ENCODE results near the gene TSC2.

TSC2 gene

DNA sequence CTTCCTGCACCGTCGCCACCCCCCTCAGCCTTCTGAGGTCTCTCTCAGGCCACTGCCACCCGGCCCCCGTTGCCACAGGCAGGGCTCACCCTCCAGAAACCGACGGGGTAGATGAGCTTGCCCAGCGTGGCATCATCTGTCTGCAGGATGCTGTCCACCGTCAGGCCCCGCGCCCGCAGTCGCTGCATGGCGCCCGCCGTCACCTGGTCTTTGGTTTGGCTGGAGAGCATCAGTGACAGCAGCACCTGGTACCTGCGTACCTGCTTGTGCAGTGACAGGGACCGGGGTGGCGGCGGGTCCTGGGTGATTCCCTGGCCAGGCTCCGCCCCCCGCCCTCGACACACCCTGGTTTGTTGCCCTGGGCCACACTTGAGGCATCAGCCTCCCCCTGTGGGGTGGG, 3.2 kb upstream of the TSC2 start:
- WGBS, 2 experiments = 94 to 96% methylated on average over 22 of the region's 22 CpGs
- no peak overlapping the region for H3K27ac ChIP-seq (ENCODE audit: insufficient read depth, low read depth, low read length, poor library complexity, severe bottlenecking)
- H3K4me3 ChIP-seq (ENCODE audit: insufficient read depth, low read depth, low read length) = no peak overlapping the region
- H3K36me3 ChIP-seq (ENCODE audit: control insufficient read depth, insufficient read depth, low read length) = no peaks in the 10 kb centered on the region
- no peaks in the 10 kb centered on the region for H3K27me3 ChIP-seq (ENCODE audit: control insufficient read depth, insufficient read depth, low read length, poor library complexity, severe bottlenecking)
- no peaks in the 10 kb centered on the region for H3K4me1 ChIP-seq (ENCODE audit: control insufficient read depth, insufficient read depth, low read length)
- H3K9me3 ChIP-seq (ENCODE audit: control insufficient read depth, low read length) = no peaks in the 10 kb centered on the region

DNA sequence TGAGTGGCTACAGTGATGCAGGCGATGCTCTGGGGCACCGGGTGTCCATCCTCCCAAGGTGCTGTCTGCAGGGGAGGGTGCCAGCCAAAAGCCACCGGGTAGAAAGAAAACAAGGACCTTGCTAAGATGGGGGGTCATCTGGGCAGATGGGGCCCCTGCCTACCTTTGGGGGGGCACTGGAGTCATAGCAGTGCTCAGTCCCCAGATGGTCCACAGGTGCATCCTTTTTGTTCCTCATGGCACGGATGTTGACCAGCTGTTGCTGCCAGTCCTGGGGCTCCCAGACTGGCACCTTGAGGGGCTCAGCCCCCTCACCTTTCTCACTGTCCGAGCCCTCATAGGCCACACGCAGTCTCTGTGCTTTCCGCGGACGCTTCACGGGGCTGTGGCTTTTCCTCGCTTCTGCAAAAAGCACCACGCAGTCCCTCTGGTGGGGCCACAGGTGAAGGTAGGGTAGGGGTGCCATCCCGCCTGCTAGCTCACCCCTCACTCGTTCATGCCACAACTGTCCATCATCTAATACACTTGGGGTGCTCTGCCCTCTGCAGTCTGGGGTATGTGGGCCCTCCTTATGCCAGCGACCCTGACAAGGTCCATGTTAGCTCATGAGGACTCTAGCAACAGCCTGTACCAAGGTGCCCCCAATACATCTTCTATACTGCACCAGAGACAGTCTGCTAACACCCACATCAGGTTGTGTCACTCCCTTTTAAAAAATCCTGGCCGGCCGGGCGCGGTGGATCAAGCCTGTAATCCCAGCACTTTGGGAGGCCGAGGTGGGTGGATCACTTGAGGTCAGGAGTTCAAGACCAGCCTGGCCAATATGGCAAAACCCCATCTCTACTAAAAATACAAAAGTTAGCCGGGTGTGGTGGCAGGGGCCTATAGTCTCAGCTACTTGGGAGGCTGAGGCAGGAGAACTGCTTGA, 1.6 kb upstream of the TSC2 start:
- Histone ChIP-seq H3K27ac (ENCODE audit: insufficient read depth, low read depth, low read length, poor library complexity, severe bottlenecking) (no peak overlapping the region), H3K27me3 (ENCODE audit: control insufficient read depth, insufficient read depth, low read length, poor library complexity, severe bottlenecking) (no peaks in the 10 kb centered on the region), H3K9me3 (ENCODE audit: control insufficient read depth, low read length) (no peaks in the 10 kb centered on the region), H3K4me3 (ENCODE audit: insufficient read depth, low read depth, low read length) (no peak overlapping the region), H3K36me3 (ENCODE audit: control insufficient read depth, insufficient read depth, low read length) (no peaks in the 10 kb centered on the region), H3K4me1 (ENCODE audit: control insufficient read depth, insufficient read depth, low read length) (no peaks in the 10 kb centered on the region)
- WGBS, 2 experiments = 92 to 94% methylated on average over 21 of the region's 21 CpGs

DNA sequence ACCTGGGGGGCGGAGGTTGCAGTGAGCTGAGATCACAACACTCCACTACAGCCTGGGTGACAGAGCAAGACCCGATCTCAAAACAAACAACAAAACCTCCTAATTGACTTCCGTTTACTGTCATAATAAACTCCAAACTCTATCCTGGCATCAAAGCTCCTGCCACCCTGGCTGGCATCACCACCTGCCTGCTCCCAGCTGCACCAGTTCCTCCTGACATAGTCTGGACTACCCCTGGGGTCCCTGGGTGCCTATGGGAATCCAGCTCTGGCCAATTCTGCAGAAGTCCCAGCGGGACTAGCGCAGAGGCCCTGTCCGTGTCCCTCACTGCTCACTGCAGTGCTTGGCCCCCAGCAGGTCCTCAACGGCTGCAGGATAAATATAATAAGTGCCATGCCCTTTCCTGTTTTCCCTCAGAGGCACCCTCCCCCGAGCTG, 874 bp upstream of the TSC2 start:
- Histone ChIP-seq H3K4me3 (ENCODE audit: insufficient read depth, low read depth, low read length) (peak overlapping the region; percentile 92), H3K9me3 (ENCODE audit: control insufficient read depth, low read length) (no peaks in the 10 kb centered on the region), H3K27me3 (ENCODE audit: control insufficient read depth, insufficient read depth, low read length, poor library complexity, severe bottlenecking) (no peaks in the 10 kb centered on the region), H3K36me3 (ENCODE audit: control insufficient read depth, insufficient read depth, low read length) (no peaks in the 10 kb centered on the region), H3K27ac (ENCODE audit: insufficient read depth, low read depth, low read length, poor library complexity, severe bottlenecking) (no peak overlapping the region), H3K4me1 (ENCODE audit: control insufficient read depth, insufficient read depth, low read length) (no peaks in the 10 kb centered on the region)
- 40 to 44% methylated on average over 8 of the region's 8 CpGs for WGBS, 2 experiments

DNA sequence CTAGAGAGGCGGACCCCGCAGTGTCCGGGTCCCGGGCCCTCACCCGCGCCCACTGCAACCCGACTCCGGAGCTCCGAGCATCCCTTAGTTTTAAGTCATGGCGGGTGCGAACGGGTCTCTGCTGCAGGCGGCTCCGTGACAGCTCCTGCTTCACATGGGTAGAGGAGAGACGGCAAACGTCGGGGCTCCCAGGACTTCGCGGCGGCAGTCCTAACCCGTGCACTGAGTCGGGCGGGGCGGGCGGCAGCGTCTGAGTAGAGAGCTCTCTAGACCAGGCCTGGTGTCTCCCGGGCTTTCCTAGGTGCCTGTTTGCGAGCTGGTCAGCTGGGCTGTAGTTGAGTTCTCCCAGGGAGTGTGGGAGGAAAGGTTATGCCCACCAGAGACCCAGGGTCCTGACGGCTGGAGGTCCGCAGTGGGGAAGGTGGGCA, 345 bp downstream of the TSC2 start:
- Histone ChIP-seq H3K27ac (ENCODE audit: insufficient read depth, low read depth, low read length, poor library complexity, severe bottlenecking) (no peak overlapping the region), H3K4me1 (ENCODE audit: control insufficient read depth, insufficient read depth, low read length) (no peaks in the 10 kb centered on the region), H3K9me3 (ENCODE audit: control insufficient read depth, low read length) (no peaks in the 10 kb centered on the region), H3K36me3 (ENCODE audit: control insufficient read depth, insufficient read depth, low read length) (peaks cover 4% of the 10 kb centered on the region), H3K27me3 (ENCODE audit: control insufficient read depth, insufficient read depth, low read length, poor library complexity, severe bottlenecking) (no peaks in the 10 kb centered on the region), H3K4me3 (ENCODE audit: insufficient read depth, low read depth, low read length) (peak overlapping the region; percentile 92)
- 2 to 3% methylated on average over 30 of the region's 30 CpGs for WGBS, 2 experiments

DNA sequence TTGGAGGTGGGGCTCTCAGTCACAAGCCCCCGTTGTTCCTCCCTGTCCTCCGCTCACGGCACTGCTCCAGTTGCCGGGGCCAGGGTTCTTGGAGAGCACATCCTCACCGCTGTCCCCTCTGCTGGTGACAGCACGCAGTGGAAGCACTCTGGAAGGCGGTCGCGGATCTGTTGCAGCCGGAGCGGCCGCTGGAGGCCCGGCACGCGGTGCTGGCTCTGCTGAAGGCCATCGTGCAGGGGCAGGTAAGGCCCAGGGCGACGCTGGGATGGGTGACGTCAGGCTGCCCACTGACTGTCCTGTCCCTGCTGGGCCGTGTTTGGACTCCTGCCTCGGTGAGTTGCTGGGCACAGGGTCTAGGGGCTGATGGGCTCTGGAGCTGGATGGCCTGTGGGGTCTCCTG, 5.4 kb downstream of the TSC2 start:
- Histone ChIP-seq H3K4me3 (ENCODE audit: insufficient read depth, low read depth, low read length) (no peak overlapping the region), H3K27ac (ENCODE audit: insufficient read depth, low read depth, low read length, poor library complexity, severe bottlenecking) (no peak overlapping the region), H3K36me3 (ENCODE audit: control insufficient read depth, insufficient read depth, low read length) (peaks cover 11% of the 10 kb centered on the region), H3K9me3 (ENCODE audit: control insufficient read depth, low read length) (no peaks in the 10 kb centered on the region), H3K27me3 (ENCODE audit: control insufficient read depth, insufficient read depth, low read length, poor library complexity, severe bottlenecking) (no peaks in the 10 kb centered on the region), H3K4me1 (ENCODE audit: control insufficient read depth, insufficient read depth, low read length) (peaks cover 4% of the 10 kb centered on the region)
- 96% methylated on average over 21 of the region's 21 CpGs for WGBS, 2 experiments

DNA sequence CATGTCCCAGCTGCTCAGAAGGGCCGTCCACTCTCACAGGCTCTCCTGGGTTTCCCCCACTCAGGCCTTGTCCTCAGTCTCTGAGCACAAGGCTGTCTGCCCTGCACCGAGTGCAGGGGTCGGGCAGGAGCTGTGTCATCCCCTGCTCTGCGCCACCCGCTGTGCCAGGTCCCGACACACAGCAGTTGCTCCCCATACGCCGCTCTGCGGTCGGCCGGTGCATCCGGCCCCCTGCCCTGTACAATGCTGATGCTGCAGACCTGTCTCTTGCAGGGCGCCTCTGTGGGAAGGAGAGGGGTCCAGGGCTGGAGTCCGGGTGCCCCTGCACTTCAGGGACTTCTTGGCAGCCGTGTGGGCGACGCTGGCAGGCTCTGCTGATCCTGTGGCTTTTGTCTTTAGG, 6.1 kb downstream of the TSC2 start:
- Histone ChIP-seq H3K4me3 (ENCODE audit: insufficient read depth, low read depth, low read length) (no peak overlapping the region), H3K36me3 (ENCODE audit: control insufficient read depth, insufficient read depth, low read length) (peaks cover 11% of the 10 kb centered on the region), H3K27me3 (ENCODE audit: control insufficient read depth, insufficient read depth, low read length, poor library complexity, severe bottlenecking) (no peaks in the 10 kb centered on the region), H3K27ac (ENCODE audit: insufficient read depth, low read depth, low read length, poor library complexity, severe bottlenecking) (no peak overlapping the region), H3K9me3 (ENCODE audit: control insufficient read depth, low read length) (no peaks in the 10 kb centered on the region), H3K4me1 (ENCODE audit: control insufficient read depth, insufficient read depth, low read length) (peaks cover 11% of the 10 kb centered on the region)
- WGBS, 2 experiments = 95% methylated on average over 17 of the region's 17 CpGs

DNA sequence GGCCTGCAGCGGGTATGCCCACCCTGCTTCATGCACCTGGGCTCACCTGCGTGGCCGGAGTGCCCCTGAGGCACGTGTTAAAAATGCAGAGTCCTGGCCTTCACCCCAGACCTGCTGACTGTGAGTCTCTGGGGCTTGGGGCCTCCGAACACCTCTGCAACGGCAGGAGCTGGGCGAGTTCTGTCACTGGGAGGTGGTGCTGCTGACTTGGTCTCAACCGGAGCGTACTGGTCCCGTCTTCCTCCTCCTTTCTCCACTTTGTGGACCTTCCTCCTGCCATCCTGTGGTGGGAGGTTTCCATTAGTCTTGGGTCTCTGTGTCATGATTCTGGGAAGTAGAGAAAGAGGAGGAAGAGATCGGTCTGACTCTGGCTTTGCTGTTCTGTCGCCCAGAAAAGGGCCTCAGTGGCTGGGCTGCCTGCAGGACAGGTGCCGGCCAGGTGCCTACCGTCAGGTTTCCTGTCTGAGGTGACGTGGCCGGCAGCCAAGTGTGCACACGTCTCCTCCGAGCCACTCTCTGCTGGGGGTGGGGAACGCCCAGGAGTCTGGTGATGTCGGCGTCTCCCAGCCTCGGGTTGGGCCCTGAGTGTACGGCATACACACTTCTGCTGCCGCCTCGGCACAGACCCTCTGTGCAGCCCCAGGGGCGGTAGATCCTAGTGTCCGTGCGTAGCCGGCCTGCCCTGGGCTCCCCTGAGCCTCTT, 6.9 kb downstream of the TSC2 start:
- H3K36me3 ChIP-seq (ENCODE audit: control insufficient read depth, insufficient read depth, low read length) = peaks cover 11% of the 10 kb centered on the region
- WGBS, 2 experiments = 95 to 96% methylated on average over 29 of the region's 29 CpGs

DNA sequence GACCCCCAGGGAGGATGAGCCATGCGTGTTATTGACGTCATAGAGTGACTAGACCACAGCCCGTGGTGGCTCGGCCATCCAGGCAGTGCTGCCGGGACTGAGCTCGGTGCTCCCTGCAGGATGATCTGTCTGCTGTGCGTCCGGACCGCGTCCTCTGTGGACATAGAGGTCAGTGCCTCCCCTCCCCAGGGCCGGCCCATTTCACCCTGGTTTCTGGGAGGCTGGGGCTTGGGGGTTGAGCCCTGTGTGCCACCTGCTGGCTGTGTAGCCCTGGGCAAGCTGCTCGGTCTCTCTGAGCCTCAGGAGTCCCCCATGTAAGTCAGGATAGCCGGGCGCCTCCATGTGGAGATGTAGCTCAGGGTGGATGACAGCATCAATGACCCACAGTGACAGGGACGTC, 8.3 kb downstream of the TSC2 start:
- no peak overlapping the region for H3K4me3 ChIP-seq (ENCODE audit: insufficient read depth, low read depth, low read length)
- no peak overlapping the region for H3K27ac ChIP-seq (ENCODE audit: insufficient read depth, low read depth, low read length, poor library complexity, severe bottlenecking)
- no peaks in the 10 kb centered on the region for H3K27me3 ChIP-seq (ENCODE audit: control insufficient read depth, insufficient read depth, low read length, poor library complexity, severe bottlenecking)
- H3K36me3 ChIP-seq (ENCODE audit: control insufficient read depth, insufficient read depth, low read length) = peaks cover 11% of the 10 kb centered on the region
- H3K9me3 ChIP-seq (ENCODE audit: control insufficient read depth, low read length) = no peaks in the 10 kb centered on the region
- WGBS, 2 experiments = 91 to 92% methylated on average over 15 of the region's 15 CpGs
- H3K4me1 ChIP-seq (ENCODE audit: control insufficient read depth, insufficient read depth, low read length) = peaks cover 11% of the 10 kb centered on the region

More for the DNA sequence above, 6.9 kb downstream of the TSC2 start:
- H3K27ac ChIP-seq (ENCODE audit: insufficient read depth, low read depth, low read length, poor library complexity, severe bottlenecking) = no peak overlapping the region
- no peaks in the 10 kb centered on the region for H3K27me3 ChIP-seq (ENCODE audit: control insufficient read depth, insufficient read depth, low read length, poor library complexity, severe bottlenecking)
- no peaks in the 10 kb centered on the region for H3K9me3 ChIP-seq (ENCODE audit: control insufficient read depth, low read length)
- H3K4me1 ChIP-seq (ENCODE audit: control insufficient read depth, insufficient read depth, low read length) = peaks cover 11% of the 10 kb centered on the region
- no peak overlapping the region for H3K4me3 ChIP-seq (ENCODE audit: insufficient read depth, low read depth, low read length)

DNA sequence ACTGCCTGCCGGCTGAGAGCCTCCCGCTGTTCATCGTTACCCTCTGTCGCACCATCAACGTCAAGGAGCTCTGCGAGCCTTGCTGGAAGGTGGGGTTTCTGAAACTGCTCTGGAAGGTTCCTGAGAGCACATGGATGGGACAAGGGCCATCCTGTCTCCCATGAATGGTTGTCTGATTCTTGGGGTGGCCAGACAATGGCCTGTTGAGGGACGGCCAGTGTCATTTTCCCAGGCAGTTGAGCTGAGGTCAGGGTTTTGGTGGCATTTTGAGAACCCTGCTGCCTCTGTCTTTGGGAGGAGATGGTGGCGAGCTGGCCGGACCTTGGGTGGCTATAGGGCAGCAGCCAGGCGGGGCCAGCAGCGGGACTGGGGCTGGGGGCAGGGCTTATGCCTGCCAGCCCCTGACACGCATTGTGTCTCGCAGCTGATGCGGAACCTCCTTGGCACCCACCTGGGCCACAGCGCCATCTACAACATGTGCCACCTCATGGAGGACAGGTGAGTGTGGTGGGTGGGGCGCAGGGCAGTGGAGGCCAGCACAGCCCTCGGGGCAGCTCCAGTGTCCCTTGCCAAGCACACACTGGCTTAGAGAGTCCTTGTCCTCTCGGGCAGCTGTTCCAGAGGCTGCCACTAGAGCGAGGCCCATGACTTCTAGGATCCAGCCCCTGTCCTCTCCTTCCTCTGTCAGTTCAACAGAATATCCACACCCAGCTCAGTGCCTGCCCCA, 9.1 kb downstream of the TSC2 start:
- Histone ChIP-seq H3K4me1 (ENCODE audit: control insufficient read depth, insufficient read depth, low read length) (peaks cover 11% of the 10 kb centered on the region), H3K4me3 (ENCODE audit: insufficient read depth, low read depth, low read length) (no peak overlapping the region), H3K27ac (ENCODE audit: insufficient read depth, low read depth, low read length, poor library complexity, severe bottlenecking) (no peak overlapping the region), H3K9me3 (ENCODE audit: control insufficient read depth, low read length) (no peaks in the 10 kb centered on the region), H3K27me3 (ENCODE audit: control insufficient read depth, insufficient read depth, low read length, poor library complexity, severe bottlenecking) (no peaks in the 10 kb centered on the region), H3K36me3 (ENCODE audit: control insufficient read depth, insufficient read depth, low read length) (peaks cover 11% of the 10 kb centered on the region)
- WGBS, 2 experiments = 93 to 94% methylated on average over 19 of the region's 19 CpGs

DNA sequence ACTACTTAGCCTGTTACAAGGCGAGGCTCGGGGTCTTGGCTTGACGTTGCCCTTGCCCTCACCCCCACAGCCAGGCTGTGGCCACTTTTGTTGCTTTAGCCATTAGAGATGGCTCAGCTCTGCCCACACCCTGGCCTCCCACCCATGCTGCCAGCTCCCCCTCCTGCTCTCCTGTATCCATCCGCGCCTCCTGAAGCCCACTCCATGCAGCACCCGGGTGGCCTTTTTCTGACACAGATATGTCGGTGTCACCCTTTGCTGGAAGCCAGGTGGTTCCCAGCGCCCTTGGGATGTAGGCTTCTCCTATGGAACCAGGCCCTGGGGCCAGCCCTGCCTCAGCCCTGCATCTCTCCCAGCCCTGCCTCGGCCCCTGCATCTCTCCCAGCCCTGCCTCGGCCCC, 9.7 kb downstream of the TSC2 start:
- Histone ChIP-seq H3K27me3 (ENCODE audit: control insufficient read depth, insufficient read depth, low read length, poor library complexity, severe bottlenecking) (no peaks in the 10 kb centered on the region), H3K36me3 (ENCODE audit: control insufficient read depth, insufficient read depth, low read length) (peaks cover 11% of the 10 kb centered on the region)
- 90 to 94% methylated on average over 9 of the region's 10 CpGs for WGBS, 2 experiments

More for the DNA sequence above, 9.7 kb downstream of the TSC2 start:
- Histone ChIP-seq H3K4me1 (ENCODE audit: control insufficient read depth, insufficient read depth, low read length) (peaks cover 11% of the 10 kb centered on the region), H3K27ac (ENCODE audit: insufficient read depth, low read depth, low read length, poor library complexity, severe bottlenecking) (no peak overlapping the region), H3K9me3 (ENCODE audit: control insufficient read depth, low read length) (no peaks in the 10 kb centered on the region), H3K4me3 (ENCODE audit: insufficient read depth, low read depth, low read length) (no peak overlapping the region)

Data from ectodermal cell (in vitro differentiated cells).